Measurements from ENCODE around the gene YBX2.

YBX2 gene

DNA sequence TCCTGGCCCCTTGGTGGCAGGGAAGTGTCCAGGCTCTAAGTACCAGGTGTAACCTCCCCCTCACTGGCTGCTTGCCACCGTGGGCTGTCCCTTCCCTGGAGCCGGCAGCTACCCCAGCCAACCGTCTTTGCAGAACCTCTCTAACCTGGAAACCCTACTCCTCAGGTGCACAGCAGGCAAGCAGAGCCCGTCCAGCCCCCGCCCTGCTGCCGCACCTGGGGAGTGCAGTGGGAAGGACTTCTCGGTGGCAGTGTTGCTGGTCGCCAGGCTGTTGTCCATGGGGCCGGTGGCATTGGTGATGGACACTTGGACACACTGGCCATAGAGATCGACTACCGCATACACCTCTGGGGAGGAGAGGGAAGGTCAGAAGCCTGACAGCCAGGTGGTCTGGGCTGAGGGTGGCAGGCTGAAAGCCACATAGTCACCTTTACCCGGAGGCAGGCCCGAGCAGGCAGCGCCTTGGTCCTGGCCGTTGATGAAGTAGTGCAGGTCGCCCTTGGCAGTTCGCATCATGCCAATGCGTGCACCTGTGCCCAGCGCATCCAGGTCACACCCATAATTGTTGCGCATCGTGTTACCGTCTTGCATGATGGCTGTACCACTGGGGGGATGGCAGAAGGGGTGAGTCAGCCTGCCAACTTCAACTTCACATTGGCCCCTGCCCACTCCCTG, 28.2 kb upstream of the YBX2 start:
- no peak for DNase-seq

DNA sequence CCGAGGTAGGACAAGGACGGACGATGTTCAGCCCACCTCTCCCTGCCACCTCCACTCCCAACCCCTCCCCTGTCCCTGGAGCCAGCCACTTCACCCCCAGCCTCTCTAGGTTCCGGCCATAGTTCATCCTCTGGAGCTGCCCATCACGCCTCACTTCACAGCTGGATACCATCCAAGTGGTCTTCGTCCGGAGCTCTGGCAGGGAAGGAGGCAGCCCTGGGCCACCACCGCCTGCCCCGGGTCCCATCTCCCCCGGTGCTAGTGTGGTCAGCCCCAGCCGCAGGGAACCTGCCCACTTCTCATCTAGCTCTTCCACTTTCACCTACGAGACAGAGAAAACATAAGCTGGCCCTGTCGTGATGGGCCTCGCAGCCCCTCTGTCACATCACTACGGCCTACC, 27.0 kb upstream of the YBX2 start:
- no peak for DNase-seq

DNA sequence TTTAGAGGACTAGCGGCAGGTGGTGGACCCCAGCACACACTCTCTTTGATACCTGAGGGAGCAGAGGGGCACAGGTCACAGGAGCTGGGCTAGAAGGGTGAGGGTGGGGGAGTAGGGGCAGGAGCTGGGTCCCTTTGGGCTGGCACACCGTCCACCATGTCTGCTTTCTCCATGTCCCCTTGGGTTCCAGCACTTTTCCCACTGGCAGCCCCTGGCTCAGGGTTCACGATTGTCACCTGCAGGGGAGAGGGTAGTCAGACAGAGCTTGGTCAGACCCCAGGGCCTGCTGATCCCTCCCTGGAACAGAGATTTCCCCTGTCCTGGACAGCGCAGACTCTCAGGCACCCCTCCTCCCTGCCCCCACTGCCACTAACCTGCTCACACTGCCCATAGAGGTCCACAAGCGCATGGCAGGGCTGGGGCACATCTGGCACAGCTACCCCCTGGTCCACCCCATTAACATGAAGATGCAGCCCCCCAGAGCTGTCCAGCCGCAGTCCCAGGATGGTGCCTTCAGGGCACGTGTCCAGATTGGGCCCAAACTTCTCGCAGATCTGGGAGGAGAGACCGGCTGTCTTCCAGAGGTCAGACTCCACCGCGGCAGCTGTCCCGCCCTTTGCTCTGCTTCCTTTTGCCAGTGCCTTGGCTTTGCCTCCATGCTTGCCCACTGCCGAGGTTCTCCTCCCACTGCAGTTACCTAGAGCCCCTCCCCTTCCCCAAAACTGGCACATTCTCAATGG, 23.9 kb upstream of the YBX2 start:
- DNase-seq = no peak

DNA sequence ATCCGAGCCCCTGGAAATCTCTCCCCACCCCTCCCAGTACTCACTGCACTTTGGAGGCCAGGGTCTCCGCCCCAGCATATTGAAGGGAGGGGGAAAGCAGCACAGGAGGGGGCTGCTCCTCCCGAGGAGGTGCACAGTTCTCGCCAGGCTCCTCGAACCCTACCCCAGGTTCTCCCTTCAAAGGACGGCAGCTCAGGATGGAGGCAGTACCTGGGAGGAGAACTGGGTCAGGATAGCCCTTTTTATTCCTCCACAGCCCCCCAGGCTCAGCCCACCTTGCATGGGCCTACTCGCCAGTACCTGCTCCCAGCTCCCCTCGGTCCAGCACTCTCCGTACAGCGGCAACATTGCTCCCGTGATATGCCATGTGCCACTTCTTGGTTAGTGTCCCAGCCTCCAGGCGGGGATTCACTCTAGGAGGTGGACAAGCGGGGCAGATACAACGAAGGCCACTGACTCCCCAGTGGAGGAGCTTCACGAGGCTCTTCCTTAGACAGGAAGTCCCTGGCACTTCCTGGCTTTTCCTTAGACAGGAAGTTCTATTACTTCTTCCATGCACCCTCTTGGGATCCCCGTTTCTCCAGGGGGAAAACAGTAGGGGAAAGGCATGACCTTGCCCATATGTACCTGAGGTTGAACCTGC, 22.8 kb upstream of the YBX2 start:
- no peak for DNase-seq

DNA sequence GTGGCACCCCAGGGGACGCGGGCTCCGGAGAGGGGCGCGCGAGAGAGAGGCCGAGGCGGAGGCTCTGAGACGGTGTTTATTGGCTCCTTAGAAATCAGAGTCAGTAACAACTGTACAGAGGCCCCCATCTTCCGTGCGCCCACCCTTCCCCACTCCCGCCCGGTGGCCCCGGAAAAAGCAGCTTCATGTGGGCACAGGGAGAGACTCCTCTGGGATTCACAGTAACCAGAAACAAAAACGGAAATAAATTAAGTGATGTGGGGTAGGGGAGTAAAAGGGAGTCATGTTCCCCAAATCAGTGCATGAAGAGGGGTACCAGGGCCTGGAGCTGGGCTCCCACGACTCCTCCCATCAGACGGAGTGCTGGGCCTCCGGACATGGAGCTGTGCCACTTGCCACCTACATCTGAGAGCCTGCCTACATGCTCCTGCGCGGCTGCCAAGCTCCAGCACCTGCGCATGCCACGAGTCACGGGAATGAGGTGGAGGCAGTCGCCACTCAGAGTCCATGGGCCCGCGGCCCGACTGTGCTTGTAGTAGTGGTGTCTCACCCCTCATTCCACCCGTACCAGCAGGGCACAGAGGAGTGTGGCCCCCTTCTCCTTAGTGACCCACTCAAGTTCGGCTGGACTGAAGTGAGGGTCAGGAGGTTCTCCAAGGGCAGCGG, 21.3 kb upstream of the YBX2 start:
- no peak for DNase-seq

DNA sequence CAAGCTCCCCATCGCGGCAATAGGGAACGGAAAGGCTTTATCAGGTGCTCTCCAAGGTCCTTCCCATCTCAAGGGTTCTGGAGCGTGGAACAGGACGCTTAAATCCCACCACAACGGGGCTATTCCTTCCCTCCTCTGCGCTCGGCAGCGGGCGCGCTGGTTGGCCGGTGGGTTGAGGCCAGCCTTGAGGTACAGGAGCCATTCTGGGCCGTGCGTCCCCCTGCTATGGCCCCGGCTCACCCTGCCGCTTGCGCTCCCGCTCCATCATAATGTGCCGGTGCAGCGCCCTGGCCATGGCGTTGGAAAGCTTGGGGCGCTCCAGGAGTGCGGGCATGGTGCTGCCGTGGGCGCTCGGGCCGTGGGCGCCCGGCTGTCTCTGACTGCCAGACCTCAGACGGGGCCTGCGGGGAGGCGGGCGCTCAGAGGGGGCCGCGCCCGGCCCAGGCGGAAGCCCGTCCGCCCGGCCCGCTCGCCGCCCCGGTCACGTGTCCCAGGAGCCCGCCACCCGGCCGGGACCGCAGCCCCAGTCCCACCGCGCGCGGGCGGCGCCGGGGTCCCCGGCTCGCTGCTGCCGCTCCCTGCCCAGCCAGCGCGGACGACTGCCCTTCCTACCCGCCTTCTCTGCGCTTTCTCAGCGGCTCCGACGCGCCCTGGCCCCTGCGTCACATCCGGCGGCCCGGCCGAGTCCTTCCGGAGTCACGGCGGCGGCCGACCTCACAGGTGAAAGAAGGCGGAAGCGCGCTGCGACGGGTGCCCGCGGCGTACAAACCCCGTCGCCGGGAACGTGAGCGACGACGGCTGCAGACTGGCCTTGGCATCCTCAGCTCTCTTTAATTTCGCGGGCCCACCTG, 20.5 kb upstream of the YBX2 start, which contains the start of gene GPS2:
TSS of gene GPS2 (minus strand) at position 642 of the 851 bp plus-strand sequence. CDS start at position 334, 308 bp downstream.
- peak; percentile 95 for DNase-seq

DNA sequence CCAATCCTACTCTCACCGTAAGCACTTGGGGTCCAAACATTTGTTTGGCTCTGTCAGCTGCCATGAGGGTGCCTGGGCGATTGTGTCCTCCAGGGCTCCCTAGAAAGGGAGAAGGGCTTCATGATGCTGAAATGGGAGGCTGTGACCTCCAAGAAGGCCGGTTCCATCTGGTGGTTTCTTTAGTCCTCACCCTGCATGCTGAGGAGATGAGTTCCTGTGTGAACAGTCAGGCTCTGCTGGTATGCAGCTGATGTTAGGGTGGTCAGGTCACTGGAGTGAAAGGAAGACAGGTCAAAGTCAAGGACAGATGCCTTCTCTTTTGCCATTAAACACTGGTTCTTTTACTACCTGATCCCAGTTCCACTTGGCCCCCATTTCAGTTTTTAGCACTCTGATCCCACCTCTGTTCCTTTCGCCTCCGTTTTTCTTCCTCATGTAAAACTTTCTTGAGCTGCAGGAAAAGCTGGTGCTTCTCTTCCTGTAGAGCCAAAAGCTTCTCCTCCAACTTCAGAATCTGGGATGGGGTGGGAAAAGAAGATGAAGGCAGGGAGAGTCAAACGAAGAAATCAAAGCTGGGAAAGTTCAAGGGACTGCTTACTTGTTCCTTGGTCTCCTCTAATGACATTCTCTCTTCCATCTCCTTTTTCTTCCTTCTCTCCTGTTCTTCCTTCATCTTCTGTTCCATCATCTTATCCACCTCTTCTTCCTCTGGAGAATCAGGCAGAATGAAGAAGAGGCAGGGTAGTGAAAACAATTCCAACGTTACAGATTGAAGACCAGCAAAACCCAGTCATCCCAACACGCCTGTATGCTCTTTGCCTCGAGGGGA, 19.7 kb upstream of the YBX2 start:
- DNase-seq = no peak

DNA sequence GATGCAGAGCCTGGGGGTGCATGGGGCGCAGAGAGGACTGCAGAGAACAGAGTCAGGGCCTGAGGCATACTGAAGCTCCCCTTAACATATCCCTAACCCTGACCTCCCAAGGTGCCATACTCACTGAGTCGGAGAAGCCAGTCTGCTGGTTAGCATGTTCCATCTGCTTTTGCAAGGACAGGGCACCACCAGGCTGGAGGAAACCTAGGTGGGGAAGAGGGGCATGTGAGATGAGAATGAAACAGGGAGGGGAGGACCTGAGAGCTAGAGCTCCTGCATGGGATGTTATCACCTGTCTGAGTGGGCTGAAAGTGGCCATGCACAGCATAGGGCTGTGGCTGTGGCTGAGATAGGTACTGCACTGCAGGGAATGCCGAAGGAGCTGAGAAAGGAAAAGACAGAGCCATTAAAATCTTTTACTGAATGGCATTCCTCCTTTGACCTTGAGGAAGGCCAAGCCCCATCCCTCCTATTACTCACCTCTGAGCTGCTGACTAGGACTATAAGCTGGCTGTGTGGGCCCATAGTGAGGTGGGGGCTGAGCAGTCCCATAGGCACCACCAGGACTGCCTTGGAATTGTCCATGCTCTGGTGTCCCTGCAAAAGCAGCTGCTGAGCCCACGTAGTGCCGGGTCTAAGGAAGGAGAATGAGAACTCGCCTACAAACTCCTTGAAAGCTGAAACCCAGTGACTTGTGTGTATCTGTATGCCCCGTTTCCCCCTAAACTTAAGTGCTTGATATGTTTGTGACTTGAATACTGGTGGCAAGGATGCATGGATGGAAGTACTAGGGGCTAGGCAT, 18.9 kb upstream of the YBX2 start:
- peak; percentile 40 for DNase-seq

DNA sequence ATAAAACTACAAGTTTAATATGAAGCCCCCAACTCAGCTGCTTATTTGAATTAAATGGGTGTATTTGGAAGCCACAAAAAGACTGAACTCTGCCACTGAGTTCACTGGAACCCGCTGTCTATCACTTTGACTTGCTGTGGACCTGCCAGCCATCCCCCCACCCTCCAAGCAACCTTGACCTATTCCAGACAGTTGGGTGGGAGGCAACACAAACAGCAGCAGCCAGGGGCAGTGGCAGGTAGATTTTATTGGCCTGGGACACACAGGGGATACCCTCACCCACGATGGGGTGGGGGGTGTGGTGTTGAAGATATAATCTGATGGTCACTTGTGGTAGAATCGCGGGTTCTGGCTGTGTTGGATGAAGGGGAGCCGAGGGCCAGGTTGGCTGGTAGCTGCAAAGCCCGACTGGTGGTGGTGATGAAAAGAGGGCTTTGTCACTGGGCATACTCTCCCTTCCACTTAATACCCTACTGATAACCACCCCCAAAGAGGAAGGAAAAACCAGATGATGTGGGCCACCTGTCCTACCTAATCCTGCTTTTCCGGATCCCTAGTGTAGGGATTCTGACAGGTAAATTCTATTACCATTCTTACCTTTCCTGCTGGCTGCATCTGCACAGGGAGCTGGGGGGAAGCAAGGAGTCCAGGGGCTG, 18.1 kb upstream of the YBX2 start:
- no peak for DNase-seq

DNA sequence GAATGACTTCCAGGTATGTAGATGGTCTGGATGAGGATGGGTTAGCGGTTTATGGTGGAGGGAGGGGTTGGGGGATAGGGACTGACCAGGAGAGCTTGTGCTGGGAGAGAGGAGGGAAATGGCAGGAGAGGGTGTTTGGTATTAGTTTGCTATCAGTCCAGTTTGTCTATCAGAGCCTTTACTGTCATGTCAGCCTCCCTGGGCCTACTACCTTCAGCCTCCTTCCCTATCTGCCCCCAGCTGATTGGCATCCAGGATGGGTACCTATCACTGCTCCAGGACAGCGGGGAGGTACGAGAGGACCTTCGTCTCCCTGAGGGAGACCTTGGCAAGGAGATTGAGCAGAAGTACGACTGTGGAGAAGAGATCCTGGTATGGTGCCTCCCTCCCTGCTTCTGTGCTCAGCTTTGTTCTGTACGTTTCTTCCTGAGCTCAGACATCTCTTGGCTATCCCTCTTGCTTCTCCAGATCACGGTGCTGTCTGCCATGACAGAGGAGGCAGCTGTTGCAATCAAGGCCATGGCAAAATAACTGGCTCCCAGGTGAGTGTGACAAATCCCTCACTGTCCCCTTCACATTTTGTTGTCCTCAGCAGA, 16.8 kb upstream of the YBX2 start:
- DNase-seq = no peak

DNA sequence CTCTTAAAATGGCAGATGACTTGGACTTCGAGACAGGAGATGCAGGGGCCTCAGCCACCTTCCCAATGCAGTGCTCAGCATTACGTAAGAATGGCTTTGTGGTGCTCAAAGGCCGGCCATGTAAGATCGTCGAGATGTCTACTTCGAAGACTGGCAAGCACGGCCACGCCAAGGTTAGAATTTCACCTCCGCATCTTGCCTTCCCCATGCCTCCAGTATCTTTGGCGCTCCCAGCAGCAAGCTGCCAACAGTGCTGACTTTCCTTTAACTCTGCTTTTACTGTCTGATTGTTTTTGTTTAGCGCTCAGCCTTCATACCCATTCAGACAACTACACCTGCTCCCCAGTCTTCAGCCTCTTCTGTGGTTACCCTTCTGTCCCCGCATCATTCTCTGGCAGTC, 15.2 kb upstream of the YBX2 start:
- DNase-seq = no peak

DNA sequence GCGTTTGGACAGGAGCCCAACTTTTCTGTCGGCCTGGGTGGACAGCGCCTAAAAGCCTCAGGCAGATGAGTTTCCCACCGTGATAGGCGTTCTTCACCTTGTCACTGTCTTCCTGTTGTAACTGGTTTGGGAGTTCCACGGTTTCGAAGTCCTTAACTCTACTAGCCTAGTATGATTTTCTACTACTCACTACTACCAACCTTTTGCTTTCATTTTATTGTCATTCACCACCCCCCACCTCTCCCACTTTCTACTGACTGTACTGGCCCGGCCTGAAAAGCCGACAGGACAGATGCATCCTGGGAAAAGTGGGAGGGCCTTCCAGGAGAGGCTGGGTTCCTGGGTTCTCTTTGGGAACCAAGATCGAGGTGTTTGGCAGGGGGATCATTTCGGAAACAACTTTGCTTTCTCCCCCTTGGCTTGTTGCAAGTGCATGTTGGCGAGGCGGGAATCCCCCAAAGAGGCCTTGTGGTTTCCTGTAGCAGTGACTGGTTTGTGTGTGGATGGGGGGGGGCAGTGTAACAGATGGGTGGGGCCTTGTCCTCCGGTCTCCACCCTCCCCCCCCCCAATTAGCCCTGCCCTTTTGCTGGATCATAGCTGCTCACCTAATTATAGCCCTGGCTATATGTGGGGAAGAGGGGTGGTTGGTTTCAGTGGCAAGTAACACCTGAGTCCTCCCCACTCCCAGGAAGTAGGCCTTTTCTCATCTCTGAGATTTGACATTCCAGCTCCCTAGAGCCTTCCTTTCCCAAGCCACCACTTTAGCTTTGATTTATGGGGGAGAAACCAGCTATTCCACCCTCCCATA, 14.4 kb upstream of the YBX2 start:
- DNase-seq = peak; percentile 94

DNA sequence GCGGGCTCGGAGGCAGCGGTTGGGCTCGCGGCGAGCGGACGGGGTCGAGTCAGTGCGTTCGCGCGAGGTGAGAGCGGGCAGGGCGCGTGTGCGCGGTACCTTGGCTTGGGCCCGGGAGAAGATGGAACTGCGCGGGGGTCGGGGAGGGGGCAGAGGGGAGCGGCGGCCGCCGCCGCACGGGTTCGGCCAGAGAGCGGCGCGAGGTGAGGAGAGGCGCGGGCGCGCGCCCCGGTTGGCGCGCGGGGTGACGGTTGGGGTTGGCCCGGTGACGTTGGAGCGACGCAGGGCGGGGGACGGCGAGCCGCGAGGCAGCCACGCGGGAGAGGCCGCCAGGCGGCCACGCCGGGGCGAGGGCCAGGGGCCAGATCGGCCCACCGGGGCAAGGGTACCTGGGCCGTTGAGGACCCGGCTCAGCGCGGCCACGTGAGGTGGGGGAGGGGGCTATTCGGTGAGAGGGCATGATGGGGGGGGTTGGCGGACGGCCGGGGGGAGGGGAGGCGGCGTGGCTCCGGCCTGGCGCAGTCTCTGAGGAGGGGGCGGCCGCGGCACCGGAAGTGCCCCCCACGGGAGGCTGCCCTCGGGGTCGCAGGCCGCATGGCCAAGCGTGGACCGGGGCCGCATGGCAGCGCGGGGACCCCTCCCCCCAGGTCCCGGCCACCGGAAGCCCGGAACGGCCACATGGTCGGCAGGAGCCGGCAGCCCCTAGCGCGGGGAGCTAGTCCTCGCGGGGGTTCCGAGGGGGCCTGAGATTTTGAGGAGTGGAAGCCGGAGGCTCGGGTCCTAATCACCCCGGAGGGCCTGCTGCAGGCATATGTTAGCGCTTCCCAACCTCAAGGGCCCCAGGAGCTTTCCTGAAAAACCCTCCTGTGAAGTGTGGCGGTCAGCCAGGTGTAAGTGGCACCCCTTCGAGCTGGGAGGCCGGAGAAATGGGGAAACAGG, 13.5 kb upstream of the YBX2 start:
- DNase-seq = peak; percentile 64

DNA sequence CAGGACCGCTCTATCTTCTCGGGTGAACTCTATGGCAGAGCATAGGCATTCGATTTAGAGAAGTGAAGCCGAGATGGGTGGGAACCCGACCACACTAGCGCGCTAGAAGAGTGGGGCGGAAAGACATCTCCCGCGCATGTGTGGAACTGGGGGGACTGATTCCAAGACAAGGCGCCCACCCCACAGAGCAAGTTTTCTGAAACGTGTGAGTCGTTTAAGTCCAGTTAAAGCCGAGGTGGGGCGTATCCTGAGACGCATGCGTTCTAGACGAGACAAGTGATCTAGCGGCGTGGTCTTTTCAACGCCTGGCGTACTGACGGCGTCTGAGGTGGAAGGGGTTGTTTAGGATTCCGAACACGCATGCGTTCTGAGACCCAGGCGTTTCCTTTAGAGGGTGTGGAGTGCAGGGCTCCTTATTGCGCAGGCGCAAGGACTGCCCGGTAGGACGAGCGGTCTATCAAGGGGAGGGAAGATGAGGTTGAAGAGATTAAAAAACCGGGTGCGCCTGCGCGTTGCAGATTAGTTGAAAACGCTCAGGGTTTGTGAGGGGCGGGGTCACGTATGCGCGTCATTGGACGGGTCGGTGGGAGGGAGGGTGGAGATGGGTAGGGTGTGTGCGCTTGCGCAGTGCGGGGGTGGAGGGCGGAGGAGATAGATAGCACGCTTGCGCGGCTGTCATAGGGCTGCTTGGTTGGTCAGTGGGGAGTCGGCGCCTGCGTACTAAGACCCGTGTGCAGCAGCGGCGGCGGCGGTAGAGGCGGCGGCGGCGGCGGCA, 12.7 kb upstream of the YBX2 start, which contains the start of gene EIF5A:
TSS of gene EIF5A (plus strand) at position 718 of the 775 bp plus-strand sequence. CDS start 2,008 bp downstream, outside the sequence.
- peak; percentile 100 for DNase-seq

DNA sequence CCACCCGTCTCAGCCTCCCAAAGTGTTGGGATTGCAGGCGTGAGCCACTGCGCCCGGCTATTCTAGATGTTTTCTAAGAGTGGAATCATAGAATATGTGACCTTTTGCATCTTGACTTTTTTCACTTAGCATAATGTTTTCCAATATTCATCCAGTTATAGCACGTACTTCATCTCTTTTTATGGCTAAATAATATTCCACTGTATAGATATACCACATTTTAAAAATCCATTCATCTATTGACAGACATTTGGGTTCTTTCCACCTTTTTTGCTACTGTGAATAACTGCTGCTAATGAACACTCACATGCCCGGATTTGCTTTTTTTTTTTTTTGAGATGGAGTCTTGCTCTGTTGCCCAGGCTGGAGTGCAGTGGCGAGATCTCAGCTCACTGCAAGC, 9.7 kb upstream of the YBX2 start:
- no peak for DNase-seq

DNA sequence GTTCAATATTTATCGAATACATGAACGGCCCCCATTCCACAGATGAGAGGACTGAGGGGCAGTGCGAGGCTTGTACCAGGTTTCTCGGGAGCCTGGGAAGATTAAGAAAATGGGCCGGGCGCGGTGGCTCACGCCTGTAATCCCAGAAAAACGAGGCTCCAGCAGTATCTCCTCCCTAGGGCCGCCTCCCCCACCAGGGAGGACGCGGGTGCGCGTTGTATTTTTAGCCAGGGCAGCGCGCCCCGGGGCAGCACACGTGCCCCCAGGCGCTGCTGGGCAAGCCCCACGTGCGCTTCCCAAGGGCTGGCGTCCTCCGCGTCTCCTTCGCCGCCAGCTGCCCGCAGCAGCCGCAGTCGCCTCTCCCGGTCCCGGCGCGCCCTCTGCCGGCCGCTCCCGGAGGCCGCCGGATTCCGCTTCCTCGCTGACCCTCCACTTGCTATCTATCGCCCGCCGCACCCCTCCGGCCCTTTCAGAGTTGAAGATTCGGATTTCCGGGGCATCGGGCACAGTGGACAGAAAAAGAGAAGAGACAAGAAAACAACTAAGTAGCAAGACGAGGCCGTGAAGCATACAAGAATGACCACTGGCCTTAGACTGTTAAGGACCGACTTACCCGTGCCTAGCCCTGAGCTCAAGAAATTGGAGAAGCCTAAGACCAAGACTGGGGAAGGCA, 1.9 kb upstream of the YBX2 start:
- DNase-seq = peak; percentile 95

All from OCI-M1 (cell line).